ENCODE measurements around the gene KIF11.

Gene KIF11

DNA sequence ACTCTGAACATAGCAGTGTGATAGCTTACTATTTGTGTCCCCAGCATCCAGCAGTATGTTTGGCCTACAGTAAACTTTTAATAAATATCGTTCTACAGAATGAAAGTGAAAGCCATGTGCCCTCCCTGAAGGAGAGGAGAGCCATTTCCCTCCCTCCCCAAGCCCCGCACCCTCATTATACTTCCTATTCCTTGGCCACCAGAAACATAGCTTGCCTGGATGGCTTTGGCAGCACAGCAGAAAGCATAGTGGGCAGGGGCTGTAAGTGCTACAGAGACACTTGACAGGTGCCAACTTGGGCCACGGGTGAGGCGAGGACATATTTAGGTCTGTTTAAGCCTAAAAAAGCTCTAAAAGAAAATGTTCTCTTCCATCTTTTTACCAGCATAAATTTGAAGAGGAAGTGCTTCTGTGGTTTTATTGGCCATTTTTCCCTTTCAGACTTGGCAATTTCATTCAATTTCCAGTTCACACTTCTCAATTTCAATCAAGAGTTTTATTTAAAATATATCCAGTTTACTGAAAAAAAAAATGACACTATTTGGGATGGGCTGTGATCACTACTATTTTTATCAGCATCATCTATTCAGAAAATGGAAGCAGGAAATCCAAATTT, 109.5 kb downstream of the KIF11 start:
- no peak for DNase-seq (ENCODE audit: low read depth in 2 of 2)

Data from stimulated activated CD4-positive, alpha-beta T cell treated with anti-CD3 and anti-CD28 coated beads, Interleukin-1b, Interleukin-23, amount 100 ng/mL, for 4 hours (primary cell).